Choroid plexus epithelial cell (primary cell): Measurements from ENCODE around the gene ARTN.

ENCODE experiments used
- DNase-seq: peaks from one replicate; pipeline ENCODE4 v3.0.0-alpha.2; 2010; ENCODE audit warnings: low read depth
- H3K4me3 ChIP-seq: 2 replicates; pipeline ENCODE4 v1.5.1; 2011; ENCODE audit warnings: low read depth, mild to moderate bottlenecking, control low read depth, low read length, moderate library complexity
- CTCF ChIP-seq: conservative IDR thresholded peaks from 2 replicates; pipeline ENCODE4 v1.5.1; 2011; ENCODE audit warnings: low read depth, mild to moderate bottlenecking, control low read depth, inconsistent platforms, low read length, moderate library complexity

ARTN gene

DNA sequence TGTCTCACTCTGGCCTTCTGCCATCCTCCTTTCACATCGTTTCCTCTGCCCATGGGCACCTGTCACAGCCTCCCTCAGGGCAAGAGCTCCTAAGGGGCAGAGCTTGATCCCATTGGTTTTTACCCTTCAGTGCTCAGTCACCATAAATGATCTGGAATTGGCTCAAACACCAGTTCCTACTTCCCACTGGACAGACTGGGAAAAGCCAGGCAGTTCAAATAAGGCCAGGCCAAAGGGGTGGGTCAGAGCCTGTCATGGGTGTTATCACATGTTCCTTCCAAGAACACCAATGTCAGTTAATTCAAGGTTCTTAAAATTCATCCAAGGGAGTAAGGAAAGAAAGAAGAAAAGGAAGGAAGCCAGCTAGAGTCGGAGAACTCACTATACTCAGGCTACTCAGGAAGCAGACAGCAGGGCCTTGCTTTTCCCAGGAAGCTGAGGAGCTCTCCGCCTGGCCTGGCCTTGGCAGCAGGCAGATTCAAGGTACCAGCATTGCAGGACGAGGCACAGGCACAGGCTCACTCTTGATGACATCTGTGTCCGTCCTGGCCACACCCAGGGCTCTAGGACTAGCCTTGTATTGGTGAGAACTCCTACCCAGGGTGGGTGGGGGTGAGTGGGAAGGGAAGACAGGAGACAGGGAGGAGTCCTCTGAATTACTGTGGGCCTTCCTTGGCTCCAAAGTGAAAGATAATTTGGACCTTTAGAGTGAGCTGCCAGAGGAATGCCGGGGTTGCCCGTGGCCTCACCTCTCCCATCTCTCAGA, 32.2 kb upstream of the ARTN start:
- DNase-seq = no peak
- no peak overlapping the region for H3K4me3 ChIP-seq
- TF ChIP-seq CTCF = no peak

DNA sequence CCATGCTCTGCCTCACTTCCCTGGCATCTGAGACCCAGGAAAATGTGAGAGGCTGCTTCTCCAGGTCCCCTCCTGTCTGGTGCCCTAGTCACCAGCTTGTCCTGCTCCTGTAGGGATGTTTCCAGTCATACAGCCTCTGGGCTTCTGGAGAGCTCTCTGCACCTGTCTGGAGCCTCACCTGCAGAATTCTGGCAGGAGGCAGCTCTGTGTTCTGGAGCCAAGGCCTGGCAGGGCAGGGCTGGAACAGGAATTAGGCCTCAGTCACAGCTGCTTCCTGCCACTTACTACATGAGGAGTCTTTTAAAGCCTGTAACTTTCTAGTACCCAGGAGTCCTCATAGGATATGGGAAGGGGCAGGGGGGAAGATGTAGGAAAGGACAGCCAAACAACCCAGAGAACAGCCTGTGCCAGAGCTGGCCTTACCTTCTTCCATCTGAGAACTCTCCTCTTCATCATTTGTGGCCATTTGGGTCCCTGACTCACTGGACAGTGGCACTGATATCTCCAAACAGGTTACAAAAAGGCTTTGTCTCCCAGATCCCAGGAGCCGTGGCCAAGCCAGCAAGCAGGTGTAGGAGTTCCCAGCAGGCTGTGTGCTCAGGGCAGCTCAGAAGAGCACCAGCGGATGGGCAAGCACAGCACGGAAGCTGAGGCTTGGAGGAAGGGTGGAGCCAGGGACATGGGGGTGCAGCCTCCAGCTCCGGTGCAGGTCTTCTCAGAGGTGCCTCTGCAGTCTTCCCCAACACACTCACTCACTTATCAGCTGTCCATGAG, 31.4 kb upstream of the ARTN start:
- no peak for TF ChIP-seq CTCF
- DNase-seq = no peak

DNA sequence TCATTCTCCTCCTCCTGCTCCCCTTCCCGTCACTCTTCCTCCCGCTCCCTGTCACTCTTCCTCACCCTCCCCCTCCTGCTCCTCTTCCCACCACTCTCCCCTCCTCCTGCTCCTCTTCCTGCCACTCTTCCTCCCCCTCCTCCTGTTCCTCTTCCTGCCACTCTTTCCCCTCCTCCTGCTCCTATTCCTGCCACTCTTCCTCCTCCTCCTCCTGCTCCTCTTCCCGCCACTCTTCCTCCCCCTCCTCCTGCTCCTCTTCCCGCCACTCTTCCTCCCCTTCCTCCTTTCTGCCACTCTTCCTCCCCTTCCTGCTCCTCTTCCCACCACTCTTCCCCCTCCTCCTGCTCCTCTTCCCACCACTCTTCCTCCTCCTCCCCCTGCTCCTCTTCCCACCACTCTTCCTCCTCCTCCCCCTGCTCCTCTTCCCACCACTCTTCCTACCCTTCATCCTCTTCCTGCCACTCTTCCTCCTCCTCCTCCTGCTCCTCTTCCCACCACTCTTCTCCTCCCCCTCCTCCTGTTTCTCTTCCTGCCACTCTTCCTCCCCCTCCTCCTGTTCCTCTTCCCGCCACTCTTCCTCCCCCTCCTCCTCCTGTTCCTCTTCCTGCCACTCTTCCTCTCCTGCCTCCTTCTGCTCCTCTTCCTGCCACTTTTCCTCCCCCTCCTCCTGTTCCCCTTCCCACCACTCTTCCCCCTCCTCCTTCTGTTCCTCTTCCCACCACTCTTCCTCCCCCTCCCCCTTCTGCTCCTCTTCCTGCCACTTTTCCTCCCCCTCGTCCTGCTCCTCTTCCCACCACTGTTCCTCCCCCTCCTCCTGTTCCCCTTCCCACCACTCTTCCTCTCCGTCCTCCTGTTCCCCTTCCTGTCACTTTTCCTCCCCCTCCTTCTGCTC, 28.7 kb upstream of the ARTN start:
- DNase-seq = no peak
- TF ChIP-seq CTCF = no peak
- H3K4me3 ChIP-seq = no peak overlapping the region

More for the DNA sequence above, 31.4 kb upstream of the ARTN start:
- H3K4me3 ChIP-seq = no peak overlapping the region

GRCh38 chr1:43908226-43908625, 25.4 kb upstream of the ARTN start:
- no peak overlapping the region for H3K4me3 ChIP-seq
- DNase-seq = no peak
- TF ChIP-seq CTCF = no peak

- H3K4me3 ChIP-seq = no peak overlapping the region
- TF ChIP-seq CTCF = peak; percentile 40
- peak; percentile 50 for DNase-seq
Observed at GRCh38 chr1:43908858-43909257, 24.7 kb upstream of the ARTN start.

DNA sequence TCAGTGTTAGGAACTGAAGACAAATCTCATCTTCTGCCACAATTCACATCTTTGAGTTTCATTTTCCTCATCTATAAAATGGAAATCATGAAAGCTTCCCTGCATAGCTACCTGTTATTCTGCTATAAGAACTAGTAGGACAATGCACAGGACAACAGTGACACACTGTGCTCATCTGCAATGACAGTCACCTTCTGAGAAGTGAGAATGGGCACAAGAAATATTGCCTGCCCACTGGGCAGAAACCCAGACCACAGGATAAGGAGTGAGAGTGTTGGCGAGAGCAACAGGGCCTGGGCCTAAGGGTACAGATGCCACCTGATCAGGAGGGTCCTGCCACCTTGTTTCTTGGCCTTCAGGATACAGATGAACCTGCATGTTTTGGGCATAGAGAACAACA, 23.3 kb upstream of the ARTN start:
- DNase-seq = no peak
- no peak for TF ChIP-seq CTCF
- H3K4me3 ChIP-seq = no peak overlapping the region
